Measurements from ENCODE around the gene MINDY1. TPM values are rescaled to one million over a fixed set of nuclear protein-coding genes. Genes with fewer than 3 reads are reported as not detected.

The MINDY1 gene
- total and polyA plus RNA-seq, 8 donors, result 23.1 to 35.5 (median 30.6) TPM

GRCh38 chr1:150973836-150974579 lies 32.7 kb downstream of the MINDY1 start:
- DNase-seq (peak; percentile 34 to 80 (median 54)), ATAC-seq (peak; percentile 8 to 45 (median 16)), FAIRE-seq (no peak)
- H3K36me3 ChIP-seq, result no peaks in the 10 kb centered on the region
- H3K9me3 ChIP-seq, result no peaks in the 10 kb centered on the region
- no peaks in the 10 kb centered on the region for H3K27me3 ChIP-seq
- TF ChIP-seq CTCF (IDR thresholded peaks at IDR 0.05), result no peak
- H3K27ac ChIP-seq, result peak overlapping the region; percentile 65 to 91 (median 89)
- WGBS, 2 donors, result 0 to 1% methylated on average over 51 to 67 of the region's 67 CpGs
- intact Hi-C loops (cut with DNase I), result no loop called here
- peaks cover 16 to 47% (median 23%) of the 10 kb centered on the region in 3 donors for H3K4me1 ChIP-seq
- H3K4me3 ChIP-seq, result peak overlapping the region; percentile 72 to 86 (median 76)

- peak; percentile 31 to 81 (median 40) for DNase-seq
- peak in 1 of 4 donors; percentile 1 for ATAC-seq
- Histone ChIP-seq H3K36me3 (peaks cover 0 to 5% (median 3%) of the 10 kb centered on the region in 3 donors), H3K27ac (peak overlapping the region; percentile 65 to 91 (median 89)), H3K27me3 (no peaks in the 10 kb centered on the region), H3K9me3 (no peaks in the 10 kb centered on the region), H3K4me1 (peaks cover 16 to 46% (median 23%) of the 10 kb centered on the region in 3 donors), H3K4me3 (peak overlapping the region; percentile 72 to 86 (median 76))
- 6 to 9% methylated on average over 15 of the region's 15 CpGs for WGBS, 2 donors
- no peak for FAIRE-seq
- TF ChIP-seq CTCF (IDR thresholded peaks at IDR 0.05), result no peak
- intact Hi-C loops (cut with DNase I), result no loop called here
Measured at GRCh38 chr1:150973258-150973835, 33.4 kb downstream of the MINDY1 start.

- WGBS, 2 donors, result 35 to 39% methylated on average over 4 of the region's 4 CpGs
- intact Hi-C loops (cut with DNase I), result no loop called here
- no peak for TF ChIP-seq CTCF (IDR thresholded peaks at IDR 0.05)
- H3K4me1 ChIP-seq, result peaks cover 16 to 43% (median 23%) of the 10 kb centered on the region in 3 donors
- H3K9me3 ChIP-seq, result no peaks in the 10 kb centered on the region
- H3K4me3 ChIP-seq, result peak overlapping the region in 3 of 4 donors; percentile 72 to 77 (median 74)
- DNase-seq (peak in 3 of 6 donors; percentile 29 to 53 (median 53)), FAIRE-seq (no peak), ATAC-seq (peak in 1 of 4 donors; percentile 11)
- peaks cover 0 to 14% (median 9%) of the 10 kb centered on the region in 3 donors for H3K36me3 ChIP-seq
- peak overlapping the region; percentile 18 to 91 (median 58) for H3K27ac ChIP-seq
- H3K27me3 ChIP-seq, result no peaks in the 10 kb centered on the region
Measured at GRCh38 chr1:150972417-150972940, 34.2 kb downstream of the MINDY1 start.

GRCh38 chr1:150971583-150972416 lies 34.9 kb downstream of the MINDY1 start:
- FAIRE-seq (no peak), ATAC-seq (peak in 1 of 4 donors; percentile 9), DNase-seq (peak in 3 of 6 donors; percentile 26 to 39 (median 38))
- H3K4me1 ChIP-seq, result peaks cover 16 to 38% (median 23%) of the 10 kb centered on the region in 3 donors
- no peaks in the 10 kb centered on the region for H3K27me3 ChIP-seq
- intact Hi-C loops (cut with DNase I), result no loop called here
- H3K4me3 ChIP-seq, result peak overlapping the region in 2 of 4 donors; percentile 14 to 72
- TF ChIP-seq CTCF (IDR thresholded peaks at IDR 0.05), result no peak
- peaks cover 0 to 21% (median 16%) of the 10 kb centered on the region in 3 donors for H3K36me3 ChIP-seq
- H3K9me3 ChIP-seq, result no peaks in the 10 kb centered on the region
- H3K27ac ChIP-seq, result peak overlapping the region; percentile 18 to 91 (median 58)
- WGBS, 2 donors, result 56 to 58% methylated on average over 6 of the region's 6 CpGs

Data from pancreas (tissue), 10 donors.